BJ (cell line): ENCODE data around the gene XXYLT1. TPM values are rescaled to one million over a fixed set of nuclear protein-coding genes. Genes with fewer than 3 reads are reported as not detected.

Experiments used
- CTCF ChIA-PET: fragments of 350-600 bp; formaldehyde crosslinking; extraction: SDS; loops from one replicate; lab custom pipeline; 2021; ENCODE audit warnings: antibody characterized with exemption, inconsistent platforms; lab: Yijun Ruan, JAX
- POLR2A ChIA-PET: fragments of 300-600 bp; sonication (Branson Sonifier 250); formaldehyde crosslinking; extraction: SDS; loops from one replicate; lab custom pipeline; 2021; ENCODE audit warnings: antibody characterized with exemption; lab: Charles Lee
- DNase-seq: peaks from one replicate; pipeline ENCODE4 v3.0.0-alpha.2; 2011; ENCODE audit warnings: low read depth
- H3K27me3 ChIP-seq: 2 replicates; pipeline ENCODE4 v1.6.0; 2011; ENCODE audit warnings: low read length; ENCODE audit not compliant: control insufficient read depth, insufficient read depth
- H3K36me3 ChIP-seq: 2 replicates; pipeline ENCODE4 v1.5.1; 2011; ENCODE audit warnings: low read length; ENCODE audit not compliant: control insufficient read depth, insufficient read depth
- H3K4me3 ChIP-seq: 2 replicates; pipeline ENCODE4 v1.5.1; 2011; ENCODE audit warnings: low read depth, mild to moderate bottlenecking, control low read depth, low read length
- polyA plus RNA-seq: library from polyadenylated mRNA; depleted of rRNA; stranded (reverse); fragments of >200 nt; gene quantifications from 2 replicates; pipeline ENCODE4 v1.2.3, GENCODE V29; 2011
- TF ChIP-seq, protein P1 (sequence below): IDR thresholded peaks from 2 replicates; pipeline ENCODE4 v1.5.1; 2011; ENCODE audit warnings: low read depth, mild to moderate bottlenecking, control low read depth, inconsistent platforms, low read length, moderate library complexity; ENCODE audit not compliant: insufficient read depth

The XXYLT1 gene
- polyA plus RNA-seq, 1 experiment = 33.5 TPM

DNA sequence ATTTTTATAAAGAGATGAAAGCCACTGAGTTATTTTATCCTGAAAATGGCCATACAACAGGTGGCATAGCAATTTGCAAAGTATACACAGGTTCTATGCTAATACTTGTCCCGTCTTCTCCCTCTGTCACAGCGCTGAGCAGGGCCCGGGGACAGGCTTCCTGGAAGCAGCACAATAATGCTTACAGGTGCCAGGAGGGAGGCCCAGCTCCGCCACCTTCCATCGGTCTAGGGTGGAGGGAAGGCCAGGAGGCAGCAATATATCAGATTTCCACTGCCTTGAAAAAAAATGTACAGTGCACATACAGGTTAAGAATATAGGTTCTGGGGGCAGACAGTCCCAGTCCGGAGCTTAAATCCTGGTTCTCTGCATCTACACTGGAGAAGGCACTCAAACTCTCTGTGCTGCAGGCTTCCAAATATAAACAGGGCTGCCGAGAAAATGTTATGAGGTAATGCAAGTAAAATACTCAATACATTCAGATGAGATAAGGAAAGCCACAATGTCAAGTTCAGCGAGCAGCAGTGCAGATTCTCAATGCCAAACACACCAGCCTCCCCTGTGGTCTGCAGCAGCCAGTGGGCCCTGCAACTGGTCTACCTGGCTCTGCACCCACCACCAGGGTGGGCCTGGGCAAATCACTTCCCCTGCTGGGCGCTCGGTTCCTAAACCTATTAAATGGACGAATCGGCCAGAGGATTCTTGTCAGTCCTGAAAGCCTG is 189.6 kb downstream of the XXYLT1 start:
- H3K27me3 ChIP-seq = no peaks in the 10 kb centered on the region
- no peak overlapping the region for H3K4me3 ChIP-seq
- ChIA-PET POLR2A (no interaction called here), CTCF (interaction anchor here (0.7 kb wide), 1 partner anchor 27 kb away, joined by 3 read pairs; no protein-coding TSS in a partner anchor)
- TF ChIP-seq, protein P1, sequence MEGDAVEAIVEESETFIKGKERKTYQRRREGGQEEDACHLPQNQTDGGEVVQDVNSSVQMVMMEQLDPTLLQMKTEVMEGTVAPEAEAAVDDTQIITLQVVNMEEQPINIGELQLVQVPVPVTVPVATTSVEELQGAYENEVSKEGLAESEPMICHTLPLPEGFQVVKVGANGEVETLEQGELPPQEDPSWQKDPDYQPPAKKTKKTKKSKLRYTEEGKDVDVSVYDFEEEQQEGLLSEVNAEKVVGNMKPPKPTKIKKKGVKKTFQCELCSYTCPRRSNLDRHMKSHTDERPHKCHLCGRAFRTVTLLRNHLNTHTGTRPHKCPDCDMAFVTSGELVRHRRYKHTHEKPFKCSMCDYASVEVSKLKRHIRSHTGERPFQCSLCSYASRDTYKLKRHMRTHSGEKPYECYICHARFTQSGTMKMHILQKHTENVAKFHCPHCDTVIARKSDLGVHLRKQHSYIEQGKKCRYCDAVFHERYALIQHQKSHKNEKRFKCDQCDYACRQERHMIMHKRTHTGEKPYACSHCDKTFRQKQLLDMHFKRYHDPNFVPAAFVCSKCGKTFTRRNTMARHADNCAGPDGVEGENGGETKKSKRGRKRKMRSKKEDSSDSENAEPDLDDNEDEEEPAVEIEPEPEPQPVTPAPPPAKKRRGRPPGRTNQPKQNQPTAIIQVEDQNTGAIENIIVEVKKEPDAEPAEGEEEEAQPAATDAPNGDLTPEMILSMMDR = no peak
- no peak for DNase-seq
- H3K36me3 ChIP-seq = no peaks in the 10 kb centered on the region

DNA sequence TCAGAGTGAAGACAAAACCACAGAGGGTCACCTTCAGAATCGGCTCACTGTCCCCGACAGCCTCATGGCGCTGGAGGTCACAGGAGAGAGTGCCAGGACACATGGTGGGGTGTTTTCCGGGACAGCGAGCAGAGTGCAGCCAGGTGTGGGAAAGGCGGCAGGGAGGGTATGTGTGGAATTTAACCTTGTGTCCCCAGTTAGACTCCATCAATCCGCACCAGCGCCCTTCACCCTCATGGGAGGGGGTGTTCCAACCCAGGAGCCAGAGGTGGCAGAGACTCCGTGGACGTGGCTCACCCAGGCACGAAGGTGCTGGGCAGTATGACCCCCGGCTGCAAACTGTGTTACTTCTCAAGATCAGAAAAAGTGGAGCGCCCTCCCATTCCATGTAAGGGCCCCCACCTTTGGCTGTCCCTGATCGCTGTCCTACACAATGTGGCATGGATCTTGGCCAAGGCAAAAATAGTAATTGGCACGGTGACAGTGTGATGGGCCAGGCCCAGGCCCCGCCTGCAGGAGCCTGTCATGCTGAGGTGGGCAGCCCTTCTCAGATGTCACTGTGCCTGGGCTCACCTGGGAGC is 190.3 kb downstream of the XXYLT1 start:
- Histone ChIP-seq H3K4me3 (no peak overlapping the region), H3K36me3 (no peaks in the 10 kb centered on the region), H3K27me3 (no peaks in the 10 kb centered on the region)
- TF ChIP-seq, protein P1 = no peak
- POLR2A ChIA-PET = no interaction called here
- CTCF ChIA-PET = interaction anchor here (0.7 kb wide), 1 partner anchor 26 kb away, joined by 3 read pairs; no protein-coding TSS in a partner anchor
- no peak for DNase-seq

DNA sequence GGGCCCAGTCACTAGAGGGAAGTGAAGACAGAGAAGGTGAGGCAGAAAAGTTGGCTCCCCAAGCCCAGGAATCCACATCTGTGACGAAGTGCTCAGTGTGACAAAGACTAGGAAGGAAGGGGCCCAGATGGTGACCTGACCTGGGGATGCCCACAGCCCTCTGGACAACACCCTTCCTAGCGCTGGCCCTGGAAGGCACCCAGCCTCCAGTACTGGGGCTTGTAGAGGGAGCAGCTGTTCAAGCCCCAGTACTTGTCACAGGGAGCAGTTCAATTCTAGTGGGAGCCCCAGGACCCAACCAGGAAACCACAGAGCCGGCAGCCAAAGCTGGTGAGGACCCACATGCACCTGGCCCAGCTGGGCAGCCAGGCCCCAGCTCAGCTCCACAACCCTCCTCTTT is 190.8 kb downstream of the XXYLT1 start:
- no peak for DNase-seq
- Histone ChIP-seq H3K36me3 (no peaks in the 10 kb centered on the region), H3K4me3 (no peak overlapping the region), H3K27me3 (no peaks in the 10 kb centered on the region)
- ChIA-PET CTCF (no interaction called here), POLR2A (no interaction called here)
- TF ChIP-seq, protein P1 = no peak

DNA sequence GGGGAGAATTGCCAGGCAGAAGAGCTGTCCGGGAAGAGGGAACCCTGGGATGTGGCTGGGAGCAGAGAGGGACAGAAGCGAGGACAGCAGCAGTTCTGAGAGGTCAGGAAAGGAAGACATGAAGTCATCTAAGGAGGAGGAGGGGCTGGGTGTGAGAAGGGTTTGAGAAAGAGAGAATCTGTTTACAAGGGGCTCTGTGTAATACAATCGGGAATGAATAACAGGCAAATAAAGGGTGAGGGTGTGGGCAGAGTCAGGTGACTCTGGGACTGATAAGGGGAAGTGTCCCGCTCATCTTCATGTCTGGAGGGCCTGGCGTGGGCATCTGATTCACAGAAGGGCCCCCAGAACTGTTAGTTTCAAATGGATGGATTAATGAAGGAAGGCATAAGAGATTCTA is 191.3 kb downstream of the XXYLT1 start:
- TF ChIP-seq, protein P1 = no peak
- H3K4me3 ChIP-seq = no peak overlapping the region
- POLR2A ChIA-PET = no interaction called here
- H3K36me3 ChIP-seq = no peaks in the 10 kb centered on the region
- CTCF ChIA-PET = no interaction called here
- DNase-seq = no peak
- no peaks in the 10 kb centered on the region for H3K27me3 ChIP-seq

DNA sequence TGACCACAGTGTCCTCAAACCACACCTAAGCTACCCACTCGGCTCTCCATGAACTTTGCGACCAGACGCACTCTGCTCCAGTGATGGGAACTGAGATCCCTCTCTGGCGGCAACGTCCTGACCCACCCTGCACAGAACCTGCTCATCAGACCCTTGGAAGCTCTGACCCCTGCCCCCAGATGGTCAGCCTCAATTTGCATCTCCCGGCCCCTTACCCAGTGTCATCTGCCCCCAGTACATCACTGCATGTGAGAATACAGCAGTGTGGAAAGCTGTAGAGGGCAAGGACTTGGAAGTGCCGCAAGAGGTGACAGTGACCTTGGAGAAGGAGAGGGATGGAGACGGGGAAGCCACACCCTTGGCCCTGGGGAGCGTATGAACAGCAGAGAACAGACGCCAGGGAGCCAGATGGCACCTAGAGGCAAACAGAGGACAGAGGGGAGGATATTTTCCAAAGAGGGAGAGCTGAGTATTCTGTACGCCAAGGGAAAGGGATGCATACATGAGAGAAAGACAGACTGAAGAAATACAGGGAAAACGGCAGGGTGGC is 192.0 kb downstream of the XXYLT1 start:
- no peak overlapping the region for H3K4me3 ChIP-seq
- ChIA-PET POLR2A (no interaction called here), CTCF (no interaction called here)
- TF ChIP-seq, protein P1 = no peak
- no peaks in the 10 kb centered on the region for H3K27me3 ChIP-seq
- H3K36me3 ChIP-seq = no peaks in the 10 kb centered on the region
- DNase-seq = no peak
